ENCODE results near the gene EPB42. TPM values are rescaled to one million over a fixed set of nuclear protein-coding genes. Genes with fewer than 3 reads are reported as not detected.

The EPB42 gene
- total RNA-seq, 1 experiment from 2014 or later: not detected

GRCh38 chr15:43153269-43153668, 67.5 kb downstream of the EPB42 start:
- Histone ChIP-seq H4K91ac (ENCODE audit: insufficient read length, low read depth, low read length) (no peak overlapping the region), H4K20me1 (ENCODE audit: control insufficient read depth, insufficient read depth, insufficient read length) (no peaks in the 10 kb centered on the region), H3K27ac (ENCODE audit: insufficient read length, low read depth, low read length) (no peak overlapping the region), H3K23ac (ENCODE audit: insufficient read length, low read depth, low read length) (no peak overlapping the region), H3K79me1 (ENCODE audit: insufficient read depth, low read depth, low read length, poor library complexity, severe bottlenecking) (no peaks in the 10 kb centered on the region), H3K14ac (ENCODE audit: insufficient read depth, low read length) (no peak overlapping the region), H2BK20ac (ENCODE audit: low read depth, low read length, poor library complexity, severe bottlenecking) (no peak overlapping the region), H3T11ph (ENCODE audit: low read length) (no peak overlapping the region), H2AK5ac (ENCODE audit: insufficient read length, low read length) (no peak overlapping the region), H3K27me3 (ENCODE audit: insufficient read depth, low read length) (no peaks in the 10 kb centered on the region), H3K9ac (ENCODE audit: extremely low read depth, insufficient read length, low read length) (no peak overlapping the region), H4K5ac (ENCODE audit: insufficient read length, low read depth, low read length) (no peak overlapping the region), H3K4ac (ENCODE audit: low read depth, low read length) (no peak overlapping the region), H3K9me3 (ENCODE audit: control insufficient read depth, low read depth, low read length) (no peaks in the 10 kb centered on the region), H2BK120ac (ENCODE audit: low read depth, low read length, poor library complexity, severe bottlenecking) (no peak overlapping the region), H3K79me2 (ENCODE audit: insufficient read depth, low read length) (no peaks in the 10 kb centered on the region), H2AFZ (ENCODE audit: low read length) (no peak overlapping the region), H3K23me2 (ENCODE audit: insufficient read length, low read depth, low read length, poor library complexity, severe bottlenecking) (no peaks in the 10 kb centered on the region), H2BK12ac (ENCODE audit: insufficient read length, low read depth, low read length) (no peak overlapping the region), H3K4me2 (ENCODE audit: insufficient read depth, insufficient read length, low read length) (no peak overlapping the region), H3K4me1 (ENCODE audit: insufficient read depth, low read length) (no peaks in the 10 kb centered on the region), H2BK5ac (ENCODE audit: insufficient read length, low read length) (no peak overlapping the region), H4K8ac (replicated peaks; ENCODE audit: insufficient read length, low read depth, low read length) (no peak overlapping the region), H3K56ac (ENCODE audit: insufficient read length, low read depth, low read length) (no peak overlapping the region), H2BK15ac (ENCODE audit: low read depth, low read length) (no peak overlapping the region), H3K18ac (ENCODE audit: insufficient read length, low read depth, low read length) (no peak overlapping the region)
- Mint-ChIP-seq H3K27me3 (ENCODE audit: low read depth) (no peaks in the 10 kb centered on the region), H3K36me3 (ENCODE audit: insufficient read depth in 1 of 3, low read depth in 3 of 3) (peaks cover 0 to 12% (median 0%) of the 10 kb centered on the region in 3 experiments; a peak in 2 of 7 replicates), H3K9me3 (no peaks in the 10 kb centered on the region), H3K4me3 (no peak overlapping the region), H3K27ac (no peak overlapping the region), H3K4me1 (peaks cover 0 to 2% of the 10 kb centered on the region in 2 experiments; a peak in 1 of 4 replicates)
- DNase-seq: no peak
- no peak for TF ChIP-seq CTCF (conservative IDR thresholded peaks at IDR 0.05)
